GM12878 (cell line): ENCODE data around the gene PUSL1. TPM values are rescaled to one million over a fixed set of nuclear protein-coding genes. Genes with fewer than 3 reads are reported as not detected.

Experiments
- EP300 ChIP-seq, 2 experiments: fragments of 150-350 bp in 1 of 2; IDR thresholded peaks; 2 replicates each; pipeline ENCODE4 v1.6.1; 2011 to 2012; ENCODE audit warnings: low read depth in 2 of 2, low read length in 2 of 2, borderline replicate concordance in 1 of 2, improper control_type of control experiment in 1 of 2, inconsistent platforms in 1 of 2; ENCODE audit not compliant: control insufficient read depth in 1 of 2
- IKZF1 ChIP-seq: fragments of 450-650 bp; conservative IDR thresholded peaks from 2 replicates; pipeline ENCODE4 v1.6.1; 2017; ENCODE audit warnings: antibody characterized with exemption, mild to moderate bottlenecking
- NBN ChIP-seq: fragments of 450-650 bp; IDR thresholded peaks from 2 replicates; pipeline ENCODE4 v1.6.1; 2016
- POLR2AphosphoS2 ChIP-seq: IDR thresholded peaks from 2 replicates; pipeline ENCODE4 v1.6.1; 2011; ENCODE audit warnings: low read depth, mild to moderate bottlenecking, low read length, improper control_type of control experiment, moderate library complexity
- ZZZ3 ChIP-seq: IDR thresholded peaks from 2 replicates; pipeline ENCODE4 v1.6.1; 2011; ENCODE audit warnings: low read depth; ENCODE audit not compliant: control insufficient read depth, insufficient read length
- polyA plus RNA-seq, 11 experiments: library from polyadenylated mRNA; depleted of rRNA in 4 of 11; unstranded in 6 of 11; stranded (reverse) in 5 of 11; fragments of >200 nt; fragmentation: Nextera tagmentation in 4 of 11; fragmentation: Illumina TruSeq in 1 of 11; extraction: Ambion mirVana in 4 of 11; extraction: Trizol in 1 of 11; gene quantifications; 1 replicate in 1 of 11; 2 replicates in 10 of 11; pipeline versions ENCODE4 v1.2.1 to v1.2.3, GENCODE V29; 2011 to 2016; ENCODE audit warnings: inconsistent platforms in 2 of 11, missing spikeins in 2 of 11, low read depth in 1 of 11
- total RNA-seq, 4 experiments: library from RNA; depleted of rRNA in 3 of 4; stranded (reverse); fragments of >200 nt in 3 of 4; fragmentation: Illumina TruSeq in 1 of 4; extraction: Trizol in 1 of 4; gene quantifications; 2 replicates each; pipeline versions ENCODE4 v1.2.1 to v1.2.3, GENCODE V29; 2013 to 2021
- TF ChIP-seq, protein P1 (sequence below): fragments of 450-650 bp; IDR thresholded peaks from 2 replicates; pipeline ENCODE4 v1.6.1; 2014; ENCODE audit warnings: mild to moderate bottlenecking
- TF ChIP-seq, protein P2 (sequence below): fragments of 450-650 bp; formaldehyde crosslinking; IDR thresholded peaks from 2 replicates; pipeline ENCODE4 v1.5.0; 2022; ENCODE audit warnings: mild to moderate bottlenecking, missing genetic modification characterization

PUSL1 gene
- total and polyA plus RNA-seq, 10 of the 15 experiments (the other 5 are each of a cell fraction or from before 2014, with no cell fraction given): 0.16 to 28.4 (median 15.1) TPM

- TF ChIP-seq ZZZ3 (no peak), POLR2AphosphoS2 (0 out of 2 replicates have a peak, but pooled peaks have one; percentile 9), IKZF1 (peak; percentile 33), NBN (peak; percentile 86), EP300 (IDR thresholded peaks at IDR 0.05; ENCODE audit: borderline replicate concordance in 1 of 2, control insufficient read depth in 1 of 2, low read depth in 2 of 2, low read length in 2 of 2) (no peak)
- TF ChIP-seq, protein P1, sequence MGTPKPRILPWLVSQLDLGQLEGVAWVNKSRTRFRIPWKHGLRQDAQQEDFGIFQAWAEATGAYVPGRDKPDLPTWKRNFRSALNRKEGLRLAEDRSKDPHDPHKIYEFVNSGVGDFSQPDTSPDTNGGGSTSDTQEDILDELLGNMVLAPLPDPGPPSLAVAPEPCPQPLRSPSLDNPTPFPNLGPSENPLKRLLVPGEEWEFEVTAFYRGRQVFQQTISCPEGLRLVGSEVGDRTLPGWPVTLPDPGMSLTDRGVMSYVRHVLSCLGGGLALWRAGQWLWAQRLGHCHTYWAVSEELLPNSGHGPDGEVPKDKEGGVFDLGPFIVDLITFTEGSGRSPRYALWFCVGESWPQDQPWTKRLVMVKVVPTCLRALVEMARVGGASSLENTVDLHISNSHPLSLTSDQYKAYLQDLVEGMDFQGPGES: peak; percentile 81; the same call in 1 of the 2 replicates
- TF ChIP-seq, protein P2, sequence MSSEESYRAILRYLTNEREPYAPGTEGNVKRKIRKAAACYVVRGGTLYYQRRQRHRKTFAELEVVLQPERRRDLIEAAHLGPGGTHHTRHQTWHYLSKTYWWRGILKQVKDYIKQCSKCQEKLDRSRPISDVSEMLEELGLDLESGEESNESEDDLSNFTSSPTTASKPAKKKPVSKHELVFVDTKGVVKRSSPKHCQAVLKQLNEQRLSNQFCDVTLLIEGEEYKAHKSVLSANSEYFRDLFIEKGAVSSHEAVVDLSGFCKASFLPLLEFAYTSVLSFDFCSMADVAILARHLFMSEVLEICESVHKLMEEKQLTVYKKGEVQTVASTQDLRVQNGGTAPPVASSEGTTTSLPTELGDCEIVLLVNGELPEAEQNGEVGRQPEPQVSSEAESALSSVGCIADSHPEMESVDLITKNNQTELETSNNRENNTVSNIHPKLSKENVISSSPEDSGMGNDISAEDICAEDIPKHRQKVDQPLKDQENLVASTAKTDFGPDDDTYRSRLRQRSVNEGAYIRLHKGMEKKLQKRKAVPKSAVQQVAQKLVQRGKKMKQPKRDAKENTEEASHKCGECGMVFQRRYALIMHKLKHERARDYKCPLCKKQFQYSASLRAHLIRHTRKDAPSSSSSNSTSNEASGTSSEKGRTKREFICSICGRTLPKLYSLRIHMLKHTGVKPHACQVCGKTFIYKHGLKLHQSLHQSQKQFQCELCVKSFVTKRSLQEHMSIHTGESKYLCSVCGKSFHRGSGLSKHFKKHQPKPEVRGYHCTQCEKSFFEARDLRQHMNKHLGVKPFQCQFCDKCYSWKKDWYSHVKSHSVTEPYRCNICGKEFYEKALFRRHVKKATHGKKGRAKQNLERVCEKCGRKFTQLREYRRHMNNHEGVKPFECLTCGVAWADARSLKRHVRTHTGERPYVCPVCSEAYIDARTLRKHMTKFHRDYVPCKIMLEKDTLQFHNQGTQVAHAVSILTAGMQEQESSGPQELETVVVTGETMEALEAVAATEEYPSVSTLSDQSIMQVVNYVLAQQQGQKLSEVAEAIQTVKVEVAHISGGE (CRISPR knock-in tag): no peak
- TF ChIP-seq, all 136 proteins: peak for 40
Observed at GRCh38 chr1:1307923-1308755, at the start of gene PUSL1, which contains the start of gene ACAP3 (continued).
